ENCODE results near the gene EEA1.
A peak's percentile ranks its signal among the peaks of the same experiment; 100 is the strongest.
"Not testable (repeated sequence)": the region's sequence is repeated elsewhere in the genome, so short reads cannot be mapped to it uniquely, and the experiment has no call there.

Gene EEA1

GRCh38 chr12:92928962-92929915 lies at the start of gene EEA1:
Gene EEA1 (minus strand): TSS chr12:92929295. CDS start chr12:92929066, 229 bp downstream.
- peak; percentile 96 for DNase-seq

GRCh38 chr12:92978607-92979006 lies 49.5 kb upstream of the EEA1 start:
- no peak for DNase-seq

- no peak for DNase-seq
Observed at GRCh38 chr12:92977326-92977725, 48.2 kb upstream of the EEA1 start.

- DNase-seq: no peak
Observed at GRCh38 chr12:92974759-92975158, 45.7 kb upstream of the EEA1 start.

GRCh38 chr12:92973614-92974013 lies 44.5 kb upstream of the EEA1 start:
- DNase-seq: no peak

- DNase-seq: no peak
Observed at GRCh38 chr12:92971859-92972524, 42.9 kb upstream of the EEA1 start.

- DNase-seq: no peak
Observed at GRCh38 chr12:92968176-92968813, 39.2 kb upstream of the EEA1 start.

- not testable (repeated sequence) for DNase-seq
Observed at GRCh38 chr12:92964378-92964777, 35.3 kb upstream of the EEA1 start.

GRCh38 chr12:92961949-92962348 lies 32.9 kb upstream of the EEA1 start:
- DNase-seq: no peak

- DNase-seq: no peak
Observed at GRCh38 chr12:92955997-92956663, 27.0 kb upstream of the EEA1 start.

GRCh38 chr12:92953747-92954146 lies 24.7 kb upstream of the EEA1 start:
- DNase-seq: no peak

GRCh38 chr12:92952394-92952793 lies 23.3 kb upstream of the EEA1 start:
- DNase-seq: no peak

- DNase-seq: no peak
Observed at GRCh38 chr12:92951006-92951405, 21.9 kb upstream of the EEA1 start.

- DNase-seq: no peak
Observed at GRCh38 chr12:92950011-92950410, 20.9 kb upstream of the EEA1 start.

GRCh38 chr12:92949466-92949865 lies 20.4 kb upstream of the EEA1 start:
- DNase-seq: no peak

GRCh38 chr12:92947589-92948215 lies 18.6 kb upstream of the EEA1 start:
- DNase-seq: no peak

GRCh38 chr12:92945659-92946220 lies 16.6 kb upstream of the EEA1 start:
- DNase-seq: no peak

- no peak for DNase-seq
Observed at GRCh38 chr12:92943482-92944250, 14.6 kb upstream of the EEA1 start.

GRCh38 chr12:92942905-92943304 lies 13.8 kb upstream of the EEA1 start:
- no peak for DNase-seq

- DNase-seq: no peak
Observed at GRCh38 chr12:92939116-92939515, 10.0 kb upstream of the EEA1 start.

GRCh38 chr12:92938638-92939037 lies 9.5 kb upstream of the EEA1 start:
- no peak for DNase-seq
